ENCODE data around the gene ZMYM5. TPM values are rescaled to one million over a fixed set of nuclear protein-coding genes. Genes with fewer than 3 reads are reported as not detected.

The ZMYM5 gene
- total and polyA plus RNA-seq, 2 of the 4 experiments (the other 2 are of a cell fraction): 7.0 to 10.2 TPM

- H3K79me1 ChIP-seq (ENCODE audit: low read depth in 1 of 2, low read length in 2 of 2): peaks cover 0 to 4% of the 10 kb centered on the region in 2 experiments; a peak in 1 of 4 replicates
- ChIA-PET CTCF (interaction anchor here (1.4 kb wide), 1 partner anchor 12 kb away, joined by 3 read pairs; no protein-coding TSS in a partner anchor), POLR2A (ENCODE audit: unreplicated experiment) (no interaction called here)
- dilution Hi-C loops (cut with HindIII; ENCODE audit: low sequenced_read_pairs, unreplicated experiment): no loop called here
- no peak overlapping the region for H4K8ac ChIP-seq (ENCODE audit: low read depth in 2 of 2, low read length in 2 of 2)
- no peak overlapping the region for H3K4ac ChIP-seq (ENCODE audit: low read depth, low read length)
- no peak overlapping the region for H4K91ac ChIP-seq (ENCODE audit: insufficient read depth, low read depth, low read length)
- H3K4me1 ChIP-seq (ENCODE audit: control insufficient read depth, insufficient read depth, low read length): no peaks in the 10 kb centered on the region
- no peak overlapping the region for H3K14ac ChIP-seq (replicated peaks; ENCODE audit: low read depth, low read length)
- in situ Hi-C loops (cut with MboI; ENCODE audit: low sequenced_read_pairs): no loop called here
- H3K4me3 ChIP-seq (ENCODE audit: insufficient read depth, low read depth, low read length): no peak overlapping the region
- no peak overlapping the region for H3K56ac ChIP-seq (ENCODE audit: extremely low read depth, insufficient read depth, low read length)
- H2AFZ ChIP-seq (replicated peaks; ENCODE audit: low read length, poor library complexity): no peak overlapping the region
- no peak overlapping the region for H3K9ac ChIP-seq (ENCODE audit: low read depth, low read length)
- H2AK9ac ChIP-seq (replicated peaks; ENCODE audit: low read depth, low read length, poor library complexity): no peak overlapping the region
- no peak overlapping the region for H2BK15ac ChIP-seq (ENCODE audit: low read depth, low read length)
- H2BK20ac ChIP-seq (ENCODE audit: low read depth, low read length): no peak overlapping the region
- no peaks in the 10 kb centered on the region for H3K9me1 ChIP-seq (ENCODE audit: insufficient read depth, low read length)
- no peak overlapping the region for H3K23ac ChIP-seq (ENCODE audit: low read depth, low read length)
- intact Hi-C loops (cut with micrococcal nuclease): no loop called here
- no peaks in the 10 kb centered on the region for H3K9me3 ChIP-seq (ENCODE audit: control insufficient read depth, insufficient read depth, low read length)
- no peak overlapping the region for H3K27ac ChIP-seq (ENCODE audit: insufficient read depth, low read length)
- ATAC-seq (ENCODE audit: low read depth) (peak; percentile 65), DNase-seq (peak; percentile 22)
- no peak overlapping the region for H4K5ac ChIP-seq (ENCODE audit: low read depth, low read length)
- no peak overlapping the region for H2BK5ac ChIP-seq (ENCODE audit: low read depth, low read length, poor library complexity, severe bottlenecking)
- no peak overlapping the region for H2AK5ac ChIP-seq (ENCODE audit: low read depth, low read length)
- WGBS, 2 experiments (ENCODE audit: extremely low coverage in 2 of 2, insufficient read length in 1 of 2): 100% methylated on average over 1 of the region's 7 CpGs; no CpG with 5 or more reads in 1 of the 2 experiments
- no TSS peak for BruUV-seq (replicated peaks)
- H3K27me3 ChIP-seq (ENCODE audit: control insufficient read depth, insufficient read depth, low read length): no peaks in the 10 kb centered on the region
- H4K20me1 ChIP-seq (ENCODE audit: insufficient read depth, low read length): no peaks in the 10 kb centered on the region
- H2BK120ac ChIP-seq (ENCODE audit: low read depth, low read length): no peak overlapping the region
- peaks cover 3% of the 10 kb centered on the region; the same call in 1 of the 2 replicates for H3K36me3 ChIP-seq (ENCODE audit: control insufficient read depth, insufficient read depth, low read length)
- no peak overlapping the region for H3K4me2 ChIP-seq (ENCODE audit: low read depth, low read length)
- H3K18ac ChIP-seq (ENCODE audit: low read depth, low read length): no peak overlapping the region
- TF ChIP-seq RAD21 (IDR thresholded peaks at IDR 0.05; ENCODE audit: low read length) (no peak), CHD1 (IDR thresholded peaks at IDR 0.05; ENCODE audit: low read depth, low read length) (no peak), RFX5 (IDR thresholded peaks at IDR 0.05; ENCODE audit: low read depth, low read length) (no peak), USF2 (IDR thresholded peaks at IDR 0.05; ENCODE audit: low read depth, low read length) (no peak), NFE2L2 (IDR thresholded peaks at IDR 0.05; ENCODE audit: low read depth, low read length) (no peak), SMC3 (IDR thresholded peaks at IDR 0.05; ENCODE audit: low read depth, low read length) (no peak), POLR2A (IDR thresholded peaks at IDR 0.05; ENCODE audit: low read depth, low read length) (no peak), RCOR1 (IDR thresholded peaks at IDR 0.05; ENCODE audit: insufficient replicate concordance, low read length) (no peak), BHLHE40 (IDR thresholded peaks at IDR 0.05; ENCODE audit: low read depth, low read length) (no peak), MAZ (IDR thresholded peaks at IDR 0.05; ENCODE audit: borderline replicate concordance, low read depth, low read length) (no peak), CEBPB (IDR thresholded peaks at IDR 0.05; ENCODE audit: low read depth, low read length) (no peak), MAFK (IDR thresholded peaks at IDR 0.05; ENCODE audit: low read depth, low read length) (no peak), ELK1 (IDR thresholded peaks at IDR 0.05; ENCODE audit: borderline replicate concordance, low read depth, low read length) (no peak), FOS (IDR thresholded peaks at IDR 0.05; ENCODE audit: low read depth, low read length) (no peak)
- TF ChIP-seq, protein P1, sequence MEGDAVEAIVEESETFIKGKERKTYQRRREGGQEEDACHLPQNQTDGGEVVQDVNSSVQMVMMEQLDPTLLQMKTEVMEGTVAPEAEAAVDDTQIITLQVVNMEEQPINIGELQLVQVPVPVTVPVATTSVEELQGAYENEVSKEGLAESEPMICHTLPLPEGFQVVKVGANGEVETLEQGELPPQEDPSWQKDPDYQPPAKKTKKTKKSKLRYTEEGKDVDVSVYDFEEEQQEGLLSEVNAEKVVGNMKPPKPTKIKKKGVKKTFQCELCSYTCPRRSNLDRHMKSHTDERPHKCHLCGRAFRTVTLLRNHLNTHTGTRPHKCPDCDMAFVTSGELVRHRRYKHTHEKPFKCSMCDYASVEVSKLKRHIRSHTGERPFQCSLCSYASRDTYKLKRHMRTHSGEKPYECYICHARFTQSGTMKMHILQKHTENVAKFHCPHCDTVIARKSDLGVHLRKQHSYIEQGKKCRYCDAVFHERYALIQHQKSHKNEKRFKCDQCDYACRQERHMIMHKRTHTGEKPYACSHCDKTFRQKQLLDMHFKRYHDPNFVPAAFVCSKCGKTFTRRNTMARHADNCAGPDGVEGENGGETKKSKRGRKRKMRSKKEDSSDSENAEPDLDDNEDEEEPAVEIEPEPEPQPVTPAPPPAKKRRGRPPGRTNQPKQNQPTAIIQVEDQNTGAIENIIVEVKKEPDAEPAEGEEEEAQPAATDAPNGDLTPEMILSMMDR (conservative IDR thresholded peaks at IDR 0.05; ENCODE audit: low read depth, low read length): no peak
These were observed 52.2 kb downstream of the ZMYM5 start for GRCh38 chr13:19810996-19811881.

All from IMR-90 (cell line).